Loucy (cell line): ENCODE measurements around the gene MMP14.

Experiments
- CTCF ChIP-seq: fragments of 200-600 bp; sonication (generic); conservative IDR thresholded peaks from 2 replicates; pipeline ENCODE4 v1.5.1; 2014; ENCODE audit warnings: mild to moderate bottlenecking, antibody characterized with exemption, low read length
- EZH2phosphoT487 ChIP-seq: fragments of 200-600 bp; IDR thresholded peaks from 2 replicates; pipeline ENCODE4 v1.6.1; 2018; ENCODE audit warnings: antibody characterized with exemption, mild to moderate bottlenecking, moderate library complexity, borderline replicate concordance

GRCh38 chr14:22838631-22839041 is 2.3 kb downstream of the MMP14 start:
- no peak for TF ChIP-seq CTCF
- no peak for TF ChIP-seq EZH2phosphoT487
